ENCODE measurements around the gene BABAM2.

The BABAM2 gene

DNA sequence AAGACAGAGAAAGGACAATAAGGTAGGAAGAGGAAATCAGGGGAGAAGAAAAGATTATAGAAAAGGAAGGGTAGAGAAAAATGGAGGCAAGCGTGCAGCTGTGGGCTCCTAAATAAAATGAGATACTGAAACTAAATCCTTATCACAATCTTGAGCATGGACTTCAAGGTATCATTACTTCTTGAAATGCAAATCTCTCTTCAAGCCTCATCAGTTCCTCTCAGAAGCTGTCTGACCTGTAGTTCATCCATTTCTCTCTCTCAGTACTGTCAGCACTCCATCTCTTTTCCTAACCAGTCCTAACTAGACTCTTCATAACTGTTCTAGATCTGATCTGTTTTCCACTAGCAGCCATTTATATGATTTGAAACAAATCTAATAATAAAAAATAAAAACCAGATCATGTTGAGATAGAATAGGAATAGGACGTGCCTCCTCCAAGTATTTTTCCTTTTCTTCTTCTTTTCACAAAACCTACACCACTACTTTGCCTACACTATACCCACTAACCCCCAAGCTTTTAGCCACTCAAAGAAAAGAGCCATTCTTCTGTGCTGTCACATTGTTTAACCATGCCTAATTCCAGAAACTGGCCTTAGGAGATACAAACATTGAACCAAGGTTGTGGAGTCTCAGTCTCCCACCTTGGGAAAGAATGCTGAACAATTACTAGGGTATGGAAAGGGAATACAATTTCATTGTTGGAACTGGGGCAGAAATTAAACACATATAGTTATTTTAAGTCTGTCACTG, 21.1 kb downstream of the BABAM2 start:
- Histone ChIP-seq H3K4me1 (ENCODE audit: control insufficient read depth in 1 of 2, insufficient read depth in 2 of 2, low read length in 2 of 2) (peaks cover 11 to 12% of the 10 kb centered on the region in 2 donors), H3K9me3 (ENCODE audit: control insufficient read depth in 1 of 2, low read length in 2 of 2) (no peaks in the 10 kb centered on the region), H3K27me3 (ENCODE audit: low read depth, low read length) (no peaks in the 10 kb centered on the region), H3K4me3 (ENCODE audit: low read depth in 1 of 2, low read length in 2 of 2) (no peak overlapping the region), H3K27ac (ENCODE audit: low read length) (no peak overlapping the region), H3K36me3 (ENCODE audit: control insufficient read depth in 1 of 2, insufficient read depth in 2 of 2, low read length in 2 of 2) (no peaks in the 10 kb centered on the region)

- Histone ChIP-seq H3K4me1 (ENCODE audit: control insufficient read depth in 1 of 2, insufficient read depth in 2 of 2, low read length in 2 of 2) (peaks cover 12% of the 10 kb centered on the region in 2 donors), H3K9me3 (ENCODE audit: control insufficient read depth in 1 of 2, low read length in 2 of 2) (no peaks in the 10 kb centered on the region), H3K27ac (ENCODE audit: low read length) (no peak overlapping the region), H3K4me3 (ENCODE audit: low read depth in 1 of 2, low read length in 2 of 2) (no peak overlapping the region), H3K36me3 (ENCODE audit: control insufficient read depth in 1 of 2, insufficient read depth in 2 of 2, low read length in 2 of 2) (no peaks in the 10 kb centered on the region), H3K27me3 (ENCODE audit: low read depth, low read length) (no peaks in the 10 kb centered on the region)
Measured at GRCh38 chr2:27912512-27912911, 22.0 kb downstream of the BABAM2 start.

DNA sequence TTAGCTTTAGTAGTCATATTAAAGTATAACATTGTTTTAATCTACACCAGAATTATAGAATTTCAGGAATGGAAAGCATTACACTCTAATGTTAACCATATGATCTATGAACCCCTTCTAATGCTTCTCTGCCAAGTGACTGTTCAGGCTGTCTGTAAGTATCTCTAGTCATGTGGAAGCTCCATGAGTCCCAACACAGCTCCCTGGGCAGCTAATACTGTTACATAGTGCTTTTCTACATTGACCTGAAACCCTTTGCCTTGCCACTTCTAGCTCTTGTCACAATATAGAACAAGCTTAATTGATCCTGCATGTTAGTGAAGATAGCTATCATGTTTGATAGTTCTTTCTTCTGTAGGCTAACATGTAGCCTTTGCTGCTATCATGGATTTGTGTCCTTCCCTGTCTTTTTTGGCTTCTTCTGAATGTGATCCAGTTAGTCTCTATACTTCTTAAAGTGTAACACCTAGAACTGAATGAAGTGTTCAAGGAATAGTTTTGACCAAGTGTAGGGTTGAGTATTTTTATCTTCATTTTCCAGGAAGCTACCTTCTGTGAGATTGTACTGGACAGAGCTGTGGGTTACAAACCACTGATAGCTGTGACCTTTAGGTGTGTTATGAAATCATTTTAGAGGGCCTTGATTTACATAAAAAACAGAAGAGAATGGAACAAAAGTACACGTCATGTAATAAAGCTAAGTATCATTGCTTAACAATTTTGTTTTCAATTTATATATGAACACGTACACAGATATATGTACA, 23.7 kb downstream of the BABAM2 start:
- Histone ChIP-seq H3K36me3 (ENCODE audit: control insufficient read depth in 1 of 2, insufficient read depth in 2 of 2, low read length in 2 of 2) (no peaks in the 10 kb centered on the region), H3K9me3 (ENCODE audit: control insufficient read depth in 1 of 2, low read length in 2 of 2) (no peaks in the 10 kb centered on the region), H3K27me3 (ENCODE audit: low read depth, low read length) (no peaks in the 10 kb centered on the region), H3K27ac (ENCODE audit: low read length) (peak overlapping the region; percentile 56), H3K4me1 (ENCODE audit: control insufficient read depth in 1 of 2, insufficient read depth in 2 of 2, low read length in 2 of 2) (peaks cover 12% of the 10 kb centered on the region in 2 donors), H3K4me3 (ENCODE audit: low read depth in 1 of 2, low read length in 2 of 2) (no peak overlapping the region)

DNA sequence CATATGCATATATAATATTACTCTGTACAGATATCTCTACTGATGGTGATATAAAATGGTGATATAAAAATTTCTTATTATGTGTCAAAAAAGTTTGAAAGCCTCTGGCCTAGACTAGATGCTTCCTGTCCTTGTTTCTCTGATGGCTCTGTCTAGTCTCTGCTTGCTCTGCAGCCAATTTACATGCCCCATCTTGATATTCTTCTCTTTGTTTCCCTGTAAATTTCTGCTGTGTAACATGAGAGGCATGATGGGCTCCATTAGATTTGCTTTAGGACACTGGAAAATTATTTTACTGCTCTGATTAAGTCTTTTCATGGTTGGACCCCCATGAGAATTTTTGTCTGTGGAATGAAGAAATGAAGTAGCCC, 24.3 kb downstream of the BABAM2 start:
- Histone ChIP-seq H3K4me1 (ENCODE audit: control insufficient read depth in 1 of 2, insufficient read depth in 2 of 2, low read length in 2 of 2) (peaks cover 12% of the 10 kb centered on the region in 2 donors), H3K4me3 (ENCODE audit: low read depth in 1 of 2, low read length in 2 of 2) (no peak overlapping the region), H3K9me3 (ENCODE audit: control insufficient read depth in 1 of 2, low read length in 2 of 2) (no peaks in the 10 kb centered on the region), H3K27me3 (ENCODE audit: low read depth, low read length) (no peaks in the 10 kb centered on the region), H3K36me3 (ENCODE audit: control insufficient read depth in 1 of 2, insufficient read depth in 2 of 2, low read length in 2 of 2) (no peaks in the 10 kb centered on the region), H3K27ac (ENCODE audit: low read length) (peak overlapping the region; percentile 56)

GRCh38 chr2:27915191-27915590, 24.7 kb downstream of the BABAM2 start:
- Histone ChIP-seq H3K36me3 (ENCODE audit: control insufficient read depth in 1 of 2, insufficient read depth in 2 of 2, low read length in 2 of 2) (no peaks in the 10 kb centered on the region), H3K9me3 (ENCODE audit: control insufficient read depth in 1 of 2, low read length in 2 of 2) (no peaks in the 10 kb centered on the region), H3K27me3 (ENCODE audit: low read depth, low read length) (no peaks in the 10 kb centered on the region), H3K4me1 (ENCODE audit: control insufficient read depth in 1 of 2, insufficient read depth in 2 of 2, low read length in 2 of 2) (peaks cover 12% of the 10 kb centered on the region in 2 donors), H3K4me3 (ENCODE audit: low read depth in 1 of 2, low read length in 2 of 2) (no peak overlapping the region), H3K27ac (ENCODE audit: low read length) (peak overlapping the region; percentile 56)

DNA sequence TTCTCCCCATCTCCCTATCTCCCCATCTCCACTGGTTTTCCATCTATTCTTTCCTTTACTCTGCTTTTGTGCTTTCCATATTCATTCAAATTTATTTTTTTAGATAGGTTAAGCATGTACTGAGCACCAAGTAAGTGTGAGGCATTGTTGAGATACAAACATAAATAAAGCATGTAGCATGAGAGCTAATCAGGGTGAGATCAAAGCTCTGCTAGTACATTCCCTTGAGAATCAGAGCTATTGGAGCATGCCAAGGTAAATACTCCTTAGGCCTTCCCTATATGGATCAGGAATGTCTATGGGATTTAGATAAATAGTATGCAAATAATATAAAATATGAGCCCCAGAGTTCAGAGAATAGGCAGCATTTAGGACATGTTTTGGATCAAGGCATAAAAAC, 25.3 kb downstream of the BABAM2 start:
- Histone ChIP-seq H3K27ac (ENCODE audit: low read length) (peak overlapping the region; percentile 62), H3K4me3 (ENCODE audit: low read depth in 1 of 2, low read length in 2 of 2) (no peak overlapping the region), H3K4me1 (ENCODE audit: control insufficient read depth in 1 of 2, insufficient read depth in 2 of 2, low read length in 2 of 2) (peaks cover 12% of the 10 kb centered on the region in 2 donors), H3K9me3 (ENCODE audit: control insufficient read depth in 1 of 2, low read length in 2 of 2) (no peaks in the 10 kb centered on the region), H3K36me3 (ENCODE audit: control insufficient read depth in 1 of 2, insufficient read depth in 2 of 2, low read length in 2 of 2) (no peaks in the 10 kb centered on the region), H3K27me3 (ENCODE audit: low read depth, low read length) (no peaks in the 10 kb centered on the region)

GRCh38 chr2:27916293-27916995, 25.9 kb downstream of the BABAM2 start:
- peaks cover 12% of the 10 kb centered on the region in 2 donors for H3K4me1 ChIP-seq (ENCODE audit: control insufficient read depth in 1 of 2, insufficient read depth in 2 of 2, low read length in 2 of 2)
- H3K27me3 ChIP-seq (ENCODE audit: low read depth, low read length): no peaks in the 10 kb centered on the region
- peak overlapping the region; percentile 62 for H3K27ac ChIP-seq (ENCODE audit: low read length)
- no peaks in the 10 kb centered on the region for H3K9me3 ChIP-seq (ENCODE audit: control insufficient read depth in 1 of 2, low read length in 2 of 2)
- H3K36me3 ChIP-seq (ENCODE audit: control insufficient read depth in 1 of 2, insufficient read depth in 2 of 2, low read length in 2 of 2): no peaks in the 10 kb centered on the region
- no peak overlapping the region for H3K4me3 ChIP-seq (ENCODE audit: low read depth in 1 of 2, low read length in 2 of 2)

DNA sequence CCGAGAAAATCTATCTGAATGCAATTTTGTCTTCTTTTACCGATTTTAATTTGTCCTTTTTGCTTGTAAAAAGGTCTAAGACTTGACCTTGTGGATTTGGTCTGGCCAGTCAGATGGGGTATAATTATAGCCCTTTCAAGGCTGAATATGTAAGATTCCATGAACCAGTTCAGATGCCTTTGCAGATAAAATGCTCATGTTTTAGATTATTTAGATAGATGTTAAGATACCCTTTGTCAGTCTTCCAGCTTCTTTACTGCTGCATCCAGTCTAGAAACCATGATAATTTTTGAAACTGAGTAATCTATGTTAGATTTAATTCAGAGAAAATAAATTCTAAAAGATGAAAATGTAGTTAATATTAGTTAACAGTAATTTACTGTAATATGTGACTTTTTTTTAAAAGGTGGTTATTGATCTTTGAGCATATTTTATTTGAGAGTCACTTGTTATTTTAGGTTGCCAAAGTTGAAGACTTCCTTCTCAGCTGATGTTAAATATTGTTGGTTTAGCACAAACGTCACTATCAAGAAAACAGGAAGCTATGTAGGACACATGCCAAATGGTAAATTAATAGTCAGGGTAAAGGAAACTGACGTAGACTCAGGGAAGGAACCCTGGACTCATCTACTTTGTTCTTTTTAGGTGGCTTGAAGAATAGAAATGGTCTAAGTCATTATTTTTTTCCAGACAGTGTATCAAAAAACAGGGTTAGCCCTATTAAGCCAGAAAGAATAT, 29.8 kb downstream of the BABAM2 start:
- no peaks in the 10 kb centered on the region for H3K36me3 ChIP-seq (ENCODE audit: control insufficient read depth in 1 of 2, insufficient read depth in 2 of 2, low read length in 2 of 2)
- H3K4me1 ChIP-seq (ENCODE audit: control insufficient read depth in 1 of 2, insufficient read depth in 2 of 2, low read length in 2 of 2): peaks cover 5 to 6% of the 10 kb centered on the region in 2 donors
- no peaks in the 10 kb centered on the region for H3K9me3 ChIP-seq (ENCODE audit: control insufficient read depth in 1 of 2, low read length in 2 of 2)
- H3K4me3 ChIP-seq (ENCODE audit: low read depth in 1 of 2, low read length in 2 of 2): no peak overlapping the region
- H3K27me3 ChIP-seq (ENCODE audit: low read depth, low read length): no peaks in the 10 kb centered on the region
- peak overlapping the region; percentile 19 for H3K27ac ChIP-seq (ENCODE audit: low read length)

- Histone ChIP-seq H3K27ac (ENCODE audit: low read length) (peak overlapping the region; percentile 19), H3K27me3 (ENCODE audit: low read depth, low read length) (no peaks in the 10 kb centered on the region), H3K4me1 (ENCODE audit: control insufficient read depth in 1 of 2, insufficient read depth in 2 of 2, low read length in 2 of 2) (peaks cover 0 to 3% of the 10 kb centered on the region in 2 donors)
Measured at GRCh38 chr2:27921424-27921823, 30.9 kb downstream of the BABAM2 start.

GRCh38 chr2:27921880-27922547, 31.5 kb downstream of the BABAM2 start:
- Histone ChIP-seq H3K4me1 (ENCODE audit: control insufficient read depth in 1 of 2, insufficient read depth in 2 of 2, low read length in 2 of 2) (no peaks in the 10 kb centered on the region), H3K27ac (ENCODE audit: low read length) (peak overlapping the region; percentile 7), H3K36me3 (ENCODE audit: control insufficient read depth in 1 of 2, insufficient read depth in 2 of 2, low read length in 2 of 2) (no peaks in the 10 kb centered on the region), H3K27me3 (ENCODE audit: low read depth, low read length) (no peaks in the 10 kb centered on the region), H3K4me3 (ENCODE audit: low read depth in 1 of 2, low read length in 2 of 2) (no peak overlapping the region), H3K9me3 (ENCODE audit: control insufficient read depth in 1 of 2, low read length in 2 of 2) (no peaks in the 10 kb centered on the region)

More at GRCh38 chr2:27921424-27921823, 30.9 kb downstream of the BABAM2 start:
- Histone ChIP-seq H3K9me3 (ENCODE audit: control insufficient read depth in 1 of 2, low read length in 2 of 2) (no peaks in the 10 kb centered on the region), H3K4me3 (ENCODE audit: low read depth in 1 of 2, low read length in 2 of 2) (no peak overlapping the region), H3K36me3 (ENCODE audit: control insufficient read depth in 1 of 2, insufficient read depth in 2 of 2, low read length in 2 of 2) (no peaks in the 10 kb centered on the region)

Data from muscle layer of duodenum (tissue), 2 donors.